NCI-H2171 treated with DMSO at 0.1 percent for 48 hours (cell line): ENCODE results near the gene GALT.

Experiments used
- DNase-seq: peaks from one replicate; lab custom pipeline; 2025; lab: John Stamatoyannopoulos, UW

The GALT gene

GRCh38 chr9:34651876-34652601 lies 5.6 kb downstream of the GALT start, which contains the start of gene IL11RA:
Gene IL11RA (plus strand): TSS chr9:34652185. CDS start chr9:34655218, 3,033 bp downstream.
- no peak for DNase-seq

- DNase-seq: no peak
Measured at GRCh38 chr9:34652602-34653000, 6.1 kb downstream of the GALT start.

GRCh38 chr9:34653151-34654072 lies 6.9 kb downstream of the GALT start:
- peak; percentile 6 for DNase-seq

- DNase-seq: peak; percentile 64
Measured at GRCh38 chr9:34654323-34655051, 8.0 kb downstream of the GALT start.

GRCh38 chr9:34655394-34655793 lies 8.9 kb downstream of the GALT start:
- no peak for DNase-seq

GRCh38 chr9:34656992-34657391 lies 10.5 kb downstream of the GALT start:
- DNase-seq: no peak

- no peak for DNase-seq
Measured at GRCh38 chr9:34658461-34658860, 12.0 kb downstream of the GALT start.

GRCh38 chr9:34659592-34660253 lies 13.2 kb downstream of the GALT start:
- peak; percentile 5 for DNase-seq

- no peak for DNase-seq
Measured at GRCh38 chr9:34662526-34663302, 16.2 kb downstream of the GALT start, which contains the start of gene CCL27. Gene CCL27 (minus strand): TSS chr9:34662657. CDS start chr9:34662633, 24 bp downstream.

- DNase-seq: no peak
Measured at GRCh38 chr9:34663303-34663605, 16.8 kb downstream of the GALT start.

GRCh38 chr9:34664281-34665066 lies 18.0 kb downstream of the GALT start:
- DNase-seq: peak; percentile 1

GRCh38 chr9:34665067-34665380 lies 18.5 kb downstream of the GALT start:
- DNase-seq: no peak

GRCh38 chr9:34665381-34666250 lies 19.1 kb downstream of the GALT start:
- peak; percentile 83 for DNase-seq

GRCh38 chr9:34669809-34670562 lies 23.5 kb downstream of the GALT start:
- no peak for DNase-seq

GRCh38 chr9:34671307-34671706 lies 24.8 kb downstream of the GALT start:
- no peak for DNase-seq

- DNase-seq: no peak
Measured at GRCh38 chr9:34674440-34674839, 28.0 kb downstream of the GALT start.

- DNase-seq: peak; percentile 21
Measured at GRCh38 chr9:34675048-34675714, 28.7 kb downstream of the GALT start.

GRCh38 chr9:34675869-34676268 lies 29.4 kb downstream of the GALT start:
- no peak for DNase-seq
